ENCODE data around the gene PPM1E. TPM values are rescaled to one million over a fixed set of nuclear protein-coding genes. Genes with fewer than 3 reads are reported as not detected.

PPM1E gene
- total RNA-seq, 4 donors from 2014 or later = under 0.01 to 0.23 TPM; not detected in 2

- Histone ChIP-seq H3K27ac (no peak overlapping the region), H3K4me3 (no peak overlapping the region), H3K4me1 (no peaks in the 10 kb centered on the region), H3K36me3 (peaks cover 0 to 26% (median 0%) of the 10 kb centered on the region in 3 donors), H3K9me3 (no peaks in the 10 kb centered on the region), H3K27me3 (no peaks in the 10 kb centered on the region)
- no peak for DNase-seq
- TF ChIP-seq POLR2A (IDR thresholded peaks at IDR 0.05) (no peak), CTCF (IDR thresholded peaks at IDR 0.05) (no peak)
- WGBS, 2 donors = 73 to 77% methylated on average over 5 of the region's 5 CpGs
- intact Hi-C loops (cut with DNase I) = no loop called here
Observed at GRCh38 chr17:58993311-58993710, 237.7 kb downstream of the PPM1E start.

- no peak for DNase-seq
Observed at GRCh38 chr17:58995247-58995940, 239.7 kb downstream of the PPM1E start.

GRCh38 chr17:58996968-58997367, 241.3 kb downstream of the PPM1E start:
- peaks cover 0 to 60% (median 7%) of the 10 kb centered on the region in 3 donors for H3K36me3 ChIP-seq
- no peak for DNase-seq
- H3K9me3 ChIP-seq = no peaks in the 10 kb centered on the region
- no peaks in the 10 kb centered on the region for H3K27me3 ChIP-seq
- no peak overlapping the region for H3K27ac ChIP-seq
- intact Hi-C loops (cut with DNase I) = no loop called here
- TF ChIP-seq POLR2A (IDR thresholded peaks at IDR 0.05) = no peak
- no peak for TF ChIP-seq CTCF (IDR thresholded peaks at IDR 0.05)
- WGBS, 2 donors = 67 to 85% methylated on average over 4 of the region's 4 CpGs
- H3K4me1 ChIP-seq = peaks cover 0 to 3% (median 0%) of the 10 kb centered on the region in 3 donors
- H3K4me3 ChIP-seq = no peak overlapping the region

More at GRCh38 chr17:58995247-58995940, 239.7 kb downstream of the PPM1E start:
- Histone ChIP-seq H3K27ac (no peak overlapping the region), H3K9me3 (no peaks in the 10 kb centered on the region), H3K4me3 (no peak overlapping the region), H3K4me1 (no peaks in the 10 kb centered on the region), H3K36me3 (peaks cover 0 to 46% (median 4%) of the 10 kb centered on the region in 3 donors), H3K27me3 (no peaks in the 10 kb centered on the region)
- TF ChIP-seq CTCF (IDR thresholded peaks at IDR 0.05) (no peak), POLR2A (IDR thresholded peaks at IDR 0.05) (no peak)
- 93 to 96% methylated on average over 7 of the region's 7 CpGs for WGBS, 2 donors
- intact Hi-C loops (cut with DNase I) = no loop called here

GRCh38 chr17:58997756-58998553, 242.3 kb downstream of the PPM1E start:
- intact Hi-C loops (cut with DNase I) = no loop called here
- TF ChIP-seq CTCF (IDR thresholded peaks at IDR 0.05) (no peak), POLR2A (IDR thresholded peaks at IDR 0.05) (no peak)
- no peak for DNase-seq
- 58 to 67% methylated on average over 7 of the region's 7 CpGs for WGBS, 2 donors
- Histone ChIP-seq H3K4me1 (peaks cover 0 to 3% (median 0%) of the 10 kb centered on the region in 3 donors), H3K9me3 (no peaks in the 10 kb centered on the region), H3K4me3 (no peak overlapping the region), H3K27ac (peak overlapping the region in 1 of 4 donors; percentile 24), H3K27me3 (no peaks in the 10 kb centered on the region), H3K36me3 (peaks cover 0 to 60% (median 7%) of the 10 kb centered on the region in 3 donors)

- intact Hi-C loops (cut with DNase I) = no loop called here
- WGBS, 2 donors = 62 to 73% methylated on average over 4 of the region's 4 CpGs
- Histone ChIP-seq H3K9me3 (no peaks in the 10 kb centered on the region), H3K27ac (no peak overlapping the region), H3K4me1 (peaks cover 0 to 3% (median 0%) of the 10 kb centered on the region in 3 donors), H3K36me3 (peaks cover 0 to 60% (median 7%) of the 10 kb centered on the region in 3 donors), H3K4me3 (no peak overlapping the region), H3K27me3 (no peaks in the 10 kb centered on the region)
- TF ChIP-seq CTCF (IDR thresholded peaks at IDR 0.05) = no peak
- no peak for TF ChIP-seq POLR2A (IDR thresholded peaks at IDR 0.05)
- no peak for DNase-seq
Observed at GRCh38 chr17:58998871-58999270, 243.2 kb downstream of the PPM1E start.

Data from esophagus squamous epithelium (tissue), 5 donors.